ENCODE results near the gene RAB27A.

RAB27A gene

DNA sequence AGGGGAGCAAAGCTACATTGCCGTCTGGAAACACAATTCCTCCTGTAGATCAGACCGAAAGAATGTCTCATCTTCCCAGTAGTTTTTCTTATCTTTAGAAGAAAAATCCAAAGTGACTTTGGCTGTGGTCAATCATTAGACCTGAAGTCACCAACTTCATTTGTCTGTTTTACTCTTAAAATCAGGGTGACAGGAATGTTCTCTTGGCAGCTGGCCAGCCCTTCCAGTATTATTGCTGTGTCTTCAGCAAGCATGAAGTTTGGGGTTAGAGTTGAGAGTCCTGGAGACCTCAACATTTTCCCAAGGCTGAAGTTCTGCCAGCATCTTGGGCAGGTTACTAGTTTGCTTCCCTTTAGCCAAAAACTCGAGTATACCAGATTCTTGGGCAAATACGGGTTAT, 125.3 kb downstream of the RAB27A start:
- no peak overlapping the region for H2AFZ ChIP-seq (ENCODE audit: low read depth, low read length, severe bottlenecking)
- H3K27ac ChIP-seq (ENCODE audit: low read depth, low read length): no peak overlapping the region
- H4K20me1 ChIP-seq (ENCODE audit: low read depth, low read length): no peaks in the 10 kb centered on the region
- no peaks in the 10 kb centered on the region for H3K36me3 ChIP-seq (ENCODE audit: low read length)
- no peak overlapping the region for H3K4me2 ChIP-seq (ENCODE audit: low read depth, low read length, poor library complexity, severe bottlenecking)
- no peaks in the 10 kb centered on the region for H3K27me3 ChIP-seq (ENCODE audit: low read length)
- H3K4me3 ChIP-seq (ENCODE audit: insufficient read depth, low read length, poor library complexity, severe bottlenecking): no peak overlapping the region
- no peaks in the 10 kb centered on the region for H3K9me2 ChIP-seq (replicated peaks; ENCODE audit: insufficient read depth, low read length)
- H3K79me2 ChIP-seq (ENCODE audit: insufficient read depth, low read length): no peaks in the 10 kb centered on the region
- no peak for TF ChIP-seq CTCF (IDR thresholded peaks at IDR 0.05; ENCODE audit: insufficient read depth, low read length, poor library complexity, severe bottlenecking)
- TF ChIP-seq EZH2phosphoT487 (conservative IDR thresholded peaks at IDR 0.05; ENCODE audit: low read length): no peak
- H3F3A ChIP-seq (ENCODE audit: insufficient read depth): no peaks in the 10 kb centered on the region
- no peaks in the 10 kb centered on the region for H3K9me3 ChIP-seq (ENCODE audit: insufficient read depth, low read length)
- H3K9ac ChIP-seq (ENCODE audit: low read length): no peak overlapping the region

All from SU-DHL-6 (cell line).